HG02678 (cell line): Measurements from ENCODE around the gene CAT.
A peak's percentile ranks its signal among the peaks of the same experiment; 100 is the strongest.
"Not testable (repeated sequence)": the region's sequence is repeated elsewhere in the genome, so short reads cannot be mapped to it uniquely, and the experiment has no call there.

ENCODE experiments used
- ATAC-seq: cut with Tn5 transposase; IDR thresholded peaks from one replicate; pipeline ENCODE4 v1.9.1; 2021; ENCODE audit warnings: mild to moderate bottlenecking, moderate library complexity; ENCODE audit not compliant: unreplicated experiment

CAT gene

DNA sequence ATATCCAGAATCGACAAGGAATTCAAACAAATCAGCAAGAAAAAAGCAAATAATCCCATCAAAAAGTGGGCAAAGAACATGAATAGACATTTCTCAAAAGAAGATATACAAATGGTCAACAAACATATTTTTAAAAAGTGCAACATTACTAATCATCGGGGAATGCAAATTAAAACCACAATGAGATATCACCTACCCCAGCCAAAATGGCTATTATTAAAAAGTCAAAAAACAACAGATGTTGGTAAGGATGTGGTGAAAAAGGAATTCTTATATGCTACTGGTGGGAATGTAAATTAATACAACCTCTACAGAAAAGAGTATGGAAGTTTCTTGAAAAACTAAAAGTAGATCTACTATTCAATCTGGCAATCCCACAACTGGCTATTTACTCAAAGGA lies 13.9 kb upstream of the CAT start:
- ATAC-seq = not testable (repeated sequence)

- no peak for ATAC-seq
Measured at GRCh38 chr11:34425360-34425759, 13.4 kb upstream of the CAT start.

- ATAC-seq = no peak
Measured at GRCh38 chr11:34425867-34426266, 12.9 kb upstream of the CAT start.

DNA sequence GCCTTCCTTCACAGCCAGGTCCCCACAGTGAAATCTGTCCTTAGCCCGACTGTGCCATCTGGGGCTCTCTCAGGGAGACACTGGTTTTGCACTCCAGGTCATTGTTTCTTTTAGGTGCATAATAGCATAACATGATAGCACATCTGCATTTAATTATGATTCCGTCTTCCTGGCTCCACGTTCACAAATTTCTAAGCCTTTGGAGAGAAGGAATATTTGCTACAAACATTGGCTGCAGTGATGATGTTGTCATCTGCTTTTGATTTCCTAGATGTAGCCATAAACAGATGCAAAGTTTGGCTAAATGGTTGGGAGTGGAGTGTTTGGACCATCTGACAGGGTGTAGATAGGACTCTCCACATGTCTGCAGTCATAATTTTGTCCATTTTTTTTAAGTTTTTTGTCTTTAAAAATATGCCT lies 12.0 kb upstream of the CAT start:
- ATAC-seq = no peak

DNA sequence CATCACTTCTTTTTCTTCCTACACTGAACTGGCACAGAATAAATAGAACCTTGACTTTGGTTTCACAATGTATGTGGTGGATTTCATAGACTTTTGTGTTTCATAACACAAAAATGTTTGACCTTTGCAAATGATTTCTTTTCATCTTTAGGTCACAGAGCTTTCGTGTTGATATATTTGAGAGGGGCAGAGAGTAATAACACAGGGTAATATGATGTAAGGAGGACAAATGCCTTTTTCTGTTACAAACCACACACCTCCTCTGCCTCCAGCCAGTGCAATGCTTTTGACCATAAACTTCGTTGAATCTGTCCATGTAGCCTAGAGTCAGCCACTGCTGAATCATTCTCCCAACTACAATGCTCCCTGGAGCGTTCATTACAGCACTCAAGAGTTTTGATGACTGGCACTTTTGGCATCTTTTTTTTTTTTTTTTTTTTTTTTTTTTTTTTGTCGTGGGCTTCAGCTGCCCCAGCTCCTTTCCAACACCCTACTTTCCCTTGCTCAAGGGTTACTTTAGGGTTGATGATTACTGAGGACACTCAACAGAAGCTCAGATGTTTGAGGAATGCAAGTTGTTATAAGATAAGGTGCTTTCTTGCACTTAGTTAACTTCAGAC lies 11.4 kb upstream of the CAT start:
- no peak for ATAC-seq

GRCh38 chr11:34431979-34432378 lies 6.8 kb upstream of the CAT start:
- no peak for ATAC-seq

DNA sequence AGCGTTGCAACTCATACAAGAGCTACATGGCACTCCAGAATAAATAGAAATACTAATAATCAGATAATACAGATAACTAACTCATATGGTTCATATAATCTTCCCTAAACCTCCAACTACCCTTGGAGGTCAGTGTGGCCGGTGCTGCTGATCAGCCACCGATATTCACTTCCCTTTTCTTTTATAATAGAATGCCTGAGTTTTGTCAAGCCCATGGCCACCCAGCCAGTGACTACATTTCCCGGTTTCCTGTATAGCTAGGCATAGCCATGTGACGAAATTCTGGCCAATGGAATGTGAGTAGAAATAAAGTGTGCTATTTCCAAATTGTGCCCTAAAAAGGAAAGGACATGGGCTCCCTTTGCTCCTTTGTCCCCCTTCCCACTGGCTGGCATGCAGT lies 5.9 kb upstream of the CAT start:
- no peak for ATAC-seq

- no peak for ATAC-seq
Measured at GRCh38 chr11:34433899-34434298, 4.8 kb upstream of the CAT start.

DNA sequence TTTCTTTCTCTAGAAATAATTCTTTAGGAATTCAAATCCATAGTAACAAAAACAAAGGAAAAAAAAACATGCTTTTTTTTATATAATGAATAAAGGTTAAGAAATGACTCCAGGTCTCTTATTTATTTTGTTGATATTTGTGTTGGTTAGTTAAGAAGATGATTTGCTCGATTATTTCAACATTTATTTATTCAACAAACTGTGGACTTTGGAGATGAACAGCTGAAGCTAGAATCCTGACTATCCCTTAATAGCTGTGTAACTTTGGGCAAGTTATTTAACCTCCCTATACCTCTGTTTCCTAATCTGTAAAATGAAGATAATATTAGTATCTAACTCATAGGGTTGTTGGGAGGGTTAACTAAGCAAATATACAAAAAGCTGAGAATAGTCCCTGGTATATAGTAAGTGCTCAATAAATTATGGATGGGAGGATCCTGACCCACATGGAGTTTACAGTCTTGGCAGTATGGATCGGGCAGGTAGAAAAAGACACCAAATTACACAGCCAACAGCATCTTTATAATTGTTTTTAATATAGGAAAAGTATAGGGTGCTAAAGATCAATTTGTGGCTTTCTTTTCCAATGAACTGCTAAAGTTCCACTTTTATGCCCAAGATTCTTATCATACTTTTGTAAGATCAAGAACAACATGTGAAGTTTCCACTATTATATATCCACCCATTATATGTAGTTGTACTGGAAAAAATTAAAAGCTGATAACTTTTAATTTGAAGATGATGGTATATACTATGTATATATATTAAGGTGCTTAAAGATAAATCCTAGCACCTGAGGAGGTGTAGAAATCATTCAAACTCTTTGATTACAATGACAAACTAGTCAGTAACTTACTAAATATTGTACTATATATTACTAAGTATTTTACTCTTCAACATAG lies 1.3 kb upstream of the CAT start:
- ATAC-seq = no peak

GRCh38 chr11:34439610-34440198 lies 970 bp downstream of the CAT start:
- no peak for ATAC-seq

DNA sequence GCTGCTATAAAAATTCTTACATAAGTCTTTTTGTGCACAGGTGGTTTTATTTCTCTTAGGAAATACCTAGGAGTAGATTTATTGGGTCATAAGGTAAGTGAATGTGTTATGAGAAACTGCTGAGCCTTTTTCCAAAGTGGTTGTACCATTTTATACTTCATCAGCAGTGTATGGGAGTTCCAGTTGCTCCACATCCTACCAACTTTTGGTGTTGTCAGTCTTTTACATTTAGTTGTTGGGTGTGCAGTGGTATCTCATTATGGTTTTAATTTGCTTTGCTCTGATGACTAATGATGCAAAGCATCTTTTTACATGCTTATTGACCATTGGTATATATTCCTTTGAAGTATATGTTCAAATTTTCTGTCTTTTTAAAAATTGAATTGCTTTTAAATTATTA lies 3.1 kb downstream of the CAT start:
- no peak for ATAC-seq

- ATAC-seq = no peak
Measured at GRCh38 chr11:34443136-34443535, 4.4 kb downstream of the CAT start.

GRCh38 chr11:34444428-34444827 lies 5.7 kb downstream of the CAT start:
- no peak for ATAC-seq

DNA sequence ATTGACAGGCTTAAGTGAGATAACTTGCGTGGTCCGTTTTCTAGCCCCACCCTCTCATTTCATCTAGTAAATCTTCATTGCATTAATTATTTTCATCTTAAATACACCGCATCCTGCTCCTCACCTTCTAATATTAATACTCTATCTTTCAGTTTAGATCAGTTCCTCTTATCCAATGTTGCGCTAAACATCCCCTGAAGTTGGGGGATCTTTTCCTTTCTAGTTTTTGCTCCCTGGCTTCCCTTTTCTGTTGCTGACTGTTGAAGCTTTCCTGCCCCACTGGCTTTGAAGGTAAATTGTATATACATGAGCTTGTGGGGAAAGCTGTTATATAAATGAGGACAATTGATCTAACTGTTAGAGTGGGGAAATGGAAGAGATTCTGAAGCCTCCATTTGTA lies 7.2 kb downstream of the CAT start:
- no peak for ATAC-seq

DNA sequence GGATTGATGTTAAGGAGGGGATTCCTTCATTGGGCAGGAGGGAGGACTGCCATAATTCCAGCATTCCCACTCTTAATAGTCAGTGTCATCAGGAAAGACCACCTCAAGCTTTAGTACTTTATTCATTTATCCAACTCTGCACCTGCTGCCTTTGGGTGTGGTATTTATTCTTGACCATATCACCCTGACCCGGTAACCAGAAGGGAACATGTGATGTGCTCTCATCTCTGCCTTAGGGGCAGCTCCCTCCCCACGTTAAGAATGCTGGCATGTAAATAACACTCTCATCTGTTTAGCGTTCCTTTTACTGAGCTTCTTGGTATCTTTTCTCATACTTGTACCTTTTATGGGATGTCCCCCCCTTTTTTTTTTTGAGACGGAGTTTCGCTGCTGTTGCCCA lies 7.7 kb downstream of the CAT start:
- ATAC-seq = no peak

GRCh38 chr11:34447044-34447443 lies 8.3 kb downstream of the CAT start:
- ATAC-seq = no peak

DNA sequence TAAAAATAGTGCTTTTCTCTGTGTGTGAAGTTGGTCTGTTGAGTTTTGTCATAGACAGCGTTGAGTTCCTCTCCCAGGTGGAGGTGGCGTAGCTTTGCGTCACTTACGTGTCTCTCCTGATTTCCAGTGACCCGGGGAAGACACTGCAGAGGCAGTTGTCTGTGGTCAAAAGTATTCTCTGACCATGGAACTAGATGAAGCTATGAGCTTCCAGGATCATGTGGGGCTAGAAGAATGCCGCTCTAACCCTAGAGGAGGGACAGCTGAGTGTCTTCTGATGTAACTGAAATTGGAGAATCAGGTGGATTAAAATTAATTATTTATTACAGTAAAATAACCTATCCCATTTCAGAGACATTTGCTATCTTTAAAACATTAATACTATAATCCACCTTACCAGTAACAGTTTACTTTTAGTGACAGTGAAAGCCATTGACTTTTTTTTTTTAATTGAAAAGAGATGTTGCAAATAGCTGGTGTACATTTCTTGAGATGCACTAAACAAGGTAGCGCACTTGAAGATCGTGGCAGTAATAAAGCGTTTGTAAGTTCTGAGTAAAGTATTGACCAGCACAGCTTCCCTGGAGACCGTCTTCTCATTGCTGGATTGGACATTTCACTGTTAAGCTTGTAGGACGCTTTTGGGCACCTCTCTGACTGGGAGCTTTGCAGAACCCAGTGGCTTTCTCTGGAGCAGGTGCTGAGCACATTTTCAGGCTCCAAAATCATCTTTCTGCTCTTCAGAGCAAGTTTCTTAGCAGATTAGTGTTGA lies 9.7 kb downstream of the CAT start:
- no peak for ATAC-seq

DNA sequence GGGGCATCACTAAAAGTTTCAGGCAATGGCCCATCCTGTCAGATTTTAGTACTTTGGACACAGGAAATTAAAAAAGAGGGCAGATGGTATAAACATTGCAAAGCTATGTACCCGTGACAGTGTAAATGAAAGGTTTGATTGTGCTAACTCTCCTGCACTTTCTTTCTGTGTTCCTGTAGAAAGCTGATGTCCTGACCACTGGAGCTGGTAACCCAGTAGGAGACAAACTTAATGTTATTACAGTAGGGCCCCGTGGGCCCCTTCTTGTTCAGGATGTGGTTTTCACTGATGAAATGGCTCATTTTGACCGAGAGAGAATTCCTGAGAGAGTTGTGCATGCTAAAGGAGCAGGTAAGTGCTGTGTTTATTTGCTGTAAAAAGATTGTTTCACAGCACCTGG lies 10.3 kb downstream of the CAT start:
- ATAC-seq = peak; percentile 66

DNA sequence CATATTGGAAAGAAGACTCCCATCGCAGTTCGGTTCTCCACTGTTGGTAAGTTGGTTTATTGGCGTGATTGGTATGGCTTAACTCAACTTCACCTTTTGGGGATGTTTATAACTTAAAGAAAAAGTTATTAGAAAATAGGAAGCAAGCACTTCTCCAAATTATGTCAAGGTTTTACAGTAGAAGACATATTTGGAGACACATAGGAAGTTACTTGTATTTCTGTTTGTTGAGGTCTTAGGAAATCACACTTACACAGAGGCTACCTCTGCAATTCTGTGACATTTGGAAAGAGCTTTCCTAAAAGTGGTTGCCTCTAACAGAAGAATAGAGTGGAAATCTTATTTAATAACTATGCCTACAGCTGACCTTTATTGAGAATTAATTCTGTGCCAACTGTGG lies 12.3 kb downstream of the CAT start:
- no peak for ATAC-seq

DNA sequence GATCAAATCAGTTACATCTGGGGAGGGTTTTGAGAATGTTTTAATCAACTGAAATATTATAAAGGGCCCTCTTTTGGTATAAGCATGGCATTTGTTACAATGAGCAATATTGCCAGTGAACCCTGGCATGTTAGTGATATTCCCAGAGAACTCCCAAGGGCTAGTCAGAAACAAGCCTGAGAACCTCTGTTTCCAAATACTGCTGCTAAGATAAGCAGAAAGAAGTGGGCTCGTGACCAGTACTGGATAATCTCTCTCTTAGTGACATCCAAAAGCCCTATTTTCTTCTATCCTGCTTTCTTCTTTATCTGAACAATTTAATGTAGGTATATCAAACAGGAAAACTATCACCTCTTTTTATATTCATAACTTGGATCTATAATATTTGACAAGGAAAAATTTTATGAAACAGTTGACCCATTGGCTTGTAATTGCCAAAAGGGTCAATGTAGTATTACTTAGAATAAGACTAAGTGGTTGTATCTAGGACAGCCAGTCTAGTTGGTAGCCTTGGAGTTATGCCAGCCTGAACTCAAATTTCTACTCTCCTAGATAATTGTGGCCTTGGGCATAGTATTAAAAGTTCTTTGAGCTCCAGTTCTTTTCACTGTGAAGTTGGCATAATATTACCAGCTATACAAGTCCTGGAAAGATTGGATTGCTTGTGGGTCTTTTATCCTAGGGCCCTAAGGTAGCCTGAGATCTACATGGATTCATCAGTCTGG lies 15.7 kb downstream of the CAT start:
- no peak for ATAC-seq

DNA sequence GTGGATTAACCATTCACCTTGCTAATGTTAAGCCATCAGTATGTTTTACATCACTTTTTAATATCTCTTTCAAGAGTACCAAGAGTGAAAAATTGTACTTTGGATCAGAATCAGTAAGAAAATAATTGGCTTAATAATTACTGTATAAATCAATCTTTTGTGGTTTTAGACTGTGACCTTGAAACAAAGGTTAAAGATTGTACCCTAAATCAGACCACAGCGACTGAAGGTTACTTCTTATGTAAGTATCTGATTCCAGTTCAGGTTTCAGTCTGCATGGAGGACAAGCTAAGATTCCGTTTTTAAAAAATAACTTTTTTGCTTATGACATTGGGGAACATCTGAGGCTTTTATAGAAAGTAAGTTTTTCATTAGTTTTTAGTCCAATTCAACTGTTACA lies 18.9 kb downstream of the CAT start:
- ATAC-seq = no peak
